Measurements from ENCODE around the gene CD300H.

GRCh38 chr17:74558882-74559519, 8.3 kb downstream of the CD300H start:
- TF ChIP-seq POLR2A (IDR thresholded peaks at IDR 0.05) (no peak), CTCF (IDR thresholded peaks at IDR 0.05) (no peak)
